ENCODE measurements around the gene FBXO41. TPM values are rescaled to one million over a fixed set of nuclear protein-coding genes. Genes with fewer than 3 reads are reported as not detected.
A peak's percentile ranks its signal among the peaks of the same experiment; 100 is the strongest.
"Not testable (repeated sequence)": the region's sequence is repeated elsewhere in the genome, so short reads cannot be mapped to it uniquely, and the experiment has no call there.

FBXO41 gene
- total RNA-seq, 1 experiment from 2014 or later: 3.6 TPM

DNA sequence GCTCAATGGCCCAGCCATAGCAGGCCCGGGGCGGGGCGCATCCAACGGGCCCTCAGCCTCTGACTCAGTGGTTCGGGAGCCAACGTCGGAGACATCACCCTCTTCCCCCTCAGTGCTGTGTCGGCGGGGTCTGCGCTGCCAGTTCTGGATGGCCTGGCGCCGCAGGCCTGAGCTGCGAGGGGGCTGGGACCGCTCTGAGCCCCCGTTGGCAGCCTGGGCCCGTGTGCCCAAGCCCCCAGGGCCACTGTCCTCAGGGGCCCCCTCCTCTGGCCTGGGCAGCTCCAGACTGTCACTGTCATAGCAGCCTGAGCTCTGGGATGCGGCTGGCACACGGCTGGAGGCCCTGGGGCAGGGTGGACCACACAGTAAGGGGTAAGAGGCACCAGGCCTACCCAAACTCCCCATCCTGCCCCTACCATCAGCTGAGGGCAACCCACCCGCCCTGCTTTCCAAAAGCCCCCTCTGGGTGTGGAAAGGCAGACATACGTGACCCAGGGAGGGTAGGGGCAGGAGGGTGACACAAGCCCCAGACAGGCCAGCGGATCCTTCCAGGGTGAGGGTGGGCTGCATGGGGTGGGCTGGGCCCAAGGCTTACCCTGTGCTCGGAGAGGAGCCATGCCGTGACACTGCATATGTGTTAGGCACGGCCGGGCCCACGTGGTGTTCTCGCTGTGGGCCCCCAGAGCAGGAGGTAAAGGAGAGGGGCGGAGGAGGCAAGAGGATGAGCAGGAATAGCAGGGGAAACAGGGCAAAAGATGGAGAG, 18.8 kb downstream of the FBXO41 start:
- no peak for DNase-seq (ENCODE audit: low spot score)
- in situ Hi-C loops (cut with HindIII; ENCODE audit: low sequenced_read_pairs): no loop called here

DNA sequence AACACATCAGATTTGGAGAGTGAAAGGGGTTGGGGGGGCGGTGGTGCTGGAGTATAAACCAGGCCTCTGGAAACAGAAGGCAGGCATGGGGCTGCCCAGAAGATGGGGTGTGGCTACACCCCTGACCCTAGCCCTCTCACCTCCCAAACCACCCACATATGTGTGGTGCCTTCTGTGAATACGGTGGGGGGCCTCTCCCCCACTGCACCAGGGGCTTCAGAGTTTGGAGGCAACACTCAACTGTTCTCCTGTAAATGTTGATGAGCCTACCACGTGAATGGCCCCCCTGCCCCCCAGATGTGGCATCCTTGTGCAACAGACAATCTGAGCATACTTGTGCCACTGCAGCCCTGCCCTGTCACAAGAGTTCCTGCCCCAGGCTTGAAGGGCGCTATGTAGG, 19.5 kb downstream of the FBXO41 start:
- no peak for DNase-seq (ENCODE audit: low spot score)
- in situ Hi-C loops (cut with HindIII; ENCODE audit: low sequenced_read_pairs): no loop called here

GRCh38 chr2:73264332-73264606, 20.0 kb downstream of the FBXO41 start:
- in situ Hi-C loops (cut with HindIII; ENCODE audit: low sequenced_read_pairs): no loop called here
- DNase-seq (ENCODE audit: low spot score): no peak

GRCh38 chr2:73263540-73264331, 20.5 kb downstream of the FBXO41 start:
- DNase-seq (ENCODE audit: low spot score): no peak
- in situ Hi-C loops (cut with HindIII; ENCODE audit: low sequenced_read_pairs): no loop called here

DNA sequence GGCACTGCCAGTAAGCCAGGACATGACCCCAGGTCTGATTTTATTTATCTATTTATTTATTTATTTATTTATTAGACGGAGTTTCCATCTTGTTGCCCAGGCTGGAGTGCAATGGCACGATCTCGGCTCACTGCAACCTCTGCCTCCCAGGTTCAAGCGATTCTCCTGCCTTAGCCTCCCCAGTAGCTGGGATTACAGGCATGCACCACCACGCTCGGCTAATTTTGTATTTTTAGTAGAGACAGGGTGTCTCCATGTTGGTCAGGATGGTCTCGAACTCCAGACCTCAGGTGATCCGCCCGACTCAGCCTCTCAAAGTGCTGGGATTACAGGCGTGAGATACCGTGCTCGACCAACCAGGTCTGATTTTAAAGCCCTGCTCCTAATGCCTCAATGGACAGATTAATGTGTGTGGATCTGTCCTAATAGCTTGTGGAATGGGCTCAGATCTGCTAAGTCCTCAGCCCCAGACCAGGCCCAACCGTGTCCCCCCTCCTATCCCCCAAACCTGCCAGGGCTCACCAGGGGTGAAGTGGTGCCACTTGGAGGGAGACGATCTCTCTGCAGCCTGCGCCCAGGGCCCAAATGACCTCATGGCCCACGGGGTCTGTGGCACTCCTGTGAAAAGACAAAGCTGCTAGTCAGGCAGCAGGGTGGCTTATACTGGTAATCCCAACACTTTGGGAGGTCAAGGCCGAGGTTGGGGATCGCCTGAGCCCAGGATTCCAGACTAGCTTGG, 21.4 kb downstream of the FBXO41 start:
- in situ Hi-C loops (cut with HindIII; ENCODE audit: low sequenced_read_pairs); DNase-seq (ENCODE audit: low spot score): not testable (repeated sequence)

DNA sequence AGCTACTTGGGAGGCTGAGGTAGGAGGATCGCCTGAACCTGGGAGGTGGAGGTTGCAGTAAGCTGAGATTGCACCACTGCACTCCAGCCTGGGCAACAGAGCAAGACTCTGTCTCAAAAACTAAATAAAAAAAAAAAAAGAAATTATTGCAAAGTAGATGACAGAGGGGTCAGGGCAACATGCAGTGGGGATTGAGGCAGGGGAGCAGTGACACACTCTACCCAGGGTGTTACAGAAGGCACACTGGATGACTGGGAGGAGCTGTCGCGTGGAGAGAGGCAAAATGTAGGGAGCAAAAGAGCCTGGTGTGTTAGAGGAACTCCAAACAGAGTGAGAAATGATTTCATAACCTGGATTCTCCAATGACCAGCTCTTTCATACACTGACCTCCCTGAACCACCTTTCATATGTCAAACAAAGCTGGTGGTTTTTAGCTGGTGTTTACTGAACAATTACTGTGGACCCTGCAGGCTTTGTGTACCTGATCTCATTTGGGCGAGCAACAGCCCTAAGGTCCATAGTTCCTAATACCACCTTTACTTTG, 22.1 kb downstream of the FBXO41 start:
- in situ Hi-C loops (cut with HindIII; ENCODE audit: low sequenced_read_pairs): no loop called here
- DNase-seq (ENCODE audit: low spot score): no peak

DNA sequence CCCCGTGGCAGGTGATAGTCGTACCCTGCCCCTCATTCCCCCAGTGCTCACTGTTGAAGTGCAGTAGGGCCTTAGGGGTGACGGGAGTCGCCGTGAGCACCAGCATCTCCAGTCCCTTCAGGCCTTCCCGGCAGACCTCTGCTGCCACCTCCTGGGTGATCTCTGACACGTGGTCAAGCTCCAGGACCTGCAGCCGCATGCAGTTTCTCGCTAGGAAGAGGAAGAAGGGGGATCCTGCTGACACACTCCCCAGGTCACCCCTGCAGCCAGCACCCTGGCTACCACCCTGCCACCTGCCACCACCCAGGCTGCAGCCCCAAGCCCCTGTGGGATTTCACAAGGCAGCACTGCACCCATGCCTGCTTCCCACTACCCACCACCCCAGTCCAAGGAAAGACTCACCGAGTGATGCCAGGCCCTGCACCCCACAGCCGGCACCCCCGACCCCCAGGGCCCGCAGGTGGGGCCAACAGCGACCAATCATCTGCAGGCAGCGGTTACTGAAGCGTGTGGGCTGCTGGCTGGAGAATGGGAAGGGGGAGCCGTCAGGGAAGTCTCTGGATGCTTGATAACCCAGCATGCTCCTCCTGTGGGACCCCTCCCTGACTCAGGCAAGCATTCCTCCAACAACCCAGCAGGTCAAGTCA, 23.8 kb downstream of the FBXO41 start:
- in situ Hi-C loops (cut with HindIII; ENCODE audit: low sequenced_read_pairs): no loop called here
- DNase-seq (ENCODE audit: low spot score): peak; percentile 81

DNA sequence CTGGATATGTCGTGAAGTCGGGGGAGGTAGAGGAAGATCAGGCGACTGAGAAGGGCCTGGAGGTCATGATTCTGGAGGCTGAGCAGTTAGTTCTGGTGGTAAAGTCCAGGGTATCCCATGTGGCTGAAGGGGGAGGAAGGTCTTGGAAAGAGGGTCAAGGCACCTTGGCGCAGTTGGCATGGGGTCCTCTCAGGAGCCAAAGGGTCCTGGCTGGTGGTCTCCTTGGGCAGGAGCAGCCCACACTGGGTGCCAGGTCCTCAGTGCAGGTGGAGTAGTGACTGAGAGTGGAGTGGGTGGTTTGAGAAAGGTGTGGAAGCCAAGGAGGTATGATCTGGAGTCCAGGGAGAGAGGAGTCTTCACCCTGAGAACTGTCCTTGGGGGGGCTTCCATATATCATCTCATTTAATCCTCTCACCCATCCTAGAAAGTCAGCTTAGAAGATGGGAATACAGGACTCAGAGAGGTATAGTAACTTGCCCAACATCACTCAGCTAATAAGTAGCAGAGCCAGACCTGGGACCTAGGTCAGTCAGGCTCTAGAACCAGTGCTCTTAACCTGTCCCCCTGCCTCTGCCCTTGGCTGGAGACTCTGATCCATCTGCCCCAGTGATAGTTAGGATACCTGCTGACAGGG, 24.5 kb downstream of the FBXO41 start:
- in situ Hi-C loops (cut with HindIII; ENCODE audit: low sequenced_read_pairs): no loop called here
- no peak for DNase-seq (ENCODE audit: low spot score)

DNA sequence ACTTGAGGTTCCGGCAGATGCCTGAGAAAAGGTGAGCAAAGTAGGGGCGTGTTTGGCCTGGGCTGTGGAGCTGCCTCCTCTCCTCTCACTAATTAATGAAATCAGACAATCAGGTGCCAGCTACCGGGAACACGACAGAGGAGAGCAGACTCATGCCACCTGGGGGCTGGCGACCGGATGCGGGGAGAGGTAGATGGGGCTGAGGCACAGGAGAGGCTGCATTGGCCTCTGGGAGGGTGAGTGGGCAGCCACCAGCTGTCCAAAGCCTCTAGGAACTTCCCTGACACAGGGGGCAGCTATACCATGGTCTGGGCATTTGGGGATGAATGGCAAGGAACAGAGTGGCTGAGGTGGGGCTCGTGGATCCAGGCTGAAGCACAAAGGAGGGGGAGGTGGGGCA, 25.0 kb downstream of the FBXO41 start:
- DNase-seq (ENCODE audit: low spot score): no peak
- in situ Hi-C loops (cut with HindIII; ENCODE audit: low sequenced_read_pairs): no loop called here

GRCh38 chr2:73258913-73259215, 25.4 kb downstream of the FBXO41 start:
- DNase-seq (ENCODE audit: low spot score): no peak
- in situ Hi-C loops (cut with HindIII; ENCODE audit: low sequenced_read_pairs): no loop called here

- in situ Hi-C loops (cut with HindIII; ENCODE audit: low sequenced_read_pairs): no loop called here
- DNase-seq (ENCODE audit: low spot score): no peak
Measured at GRCh38 chr2:73258186-73258912, 25.9 kb downstream of the FBXO41 start.

GRCh38 chr2:73257425-73258125, 26.7 kb downstream of the FBXO41 start:
- in situ Hi-C loops (cut with HindIII; ENCODE audit: low sequenced_read_pairs): no loop called here
- no peak for DNase-seq (ENCODE audit: low spot score)

- no peak for DNase-seq (ENCODE audit: low spot score)
- in situ Hi-C loops (cut with HindIII; ENCODE audit: low sequenced_read_pairs): no loop called here
Measured at GRCh38 chr2:73257021-73257420, 27.3 kb downstream of the FBXO41 start.

GRCh38 chr2:73256618-73256922, 27.7 kb downstream of the FBXO41 start:
- DNase-seq (ENCODE audit: low spot score): no peak
- in situ Hi-C loops (cut with HindIII; ENCODE audit: low sequenced_read_pairs): no loop called here

- no peak for DNase-seq (ENCODE audit: low spot score)
- in situ Hi-C loops (cut with HindIII; ENCODE audit: low sequenced_read_pairs): no loop called here
Measured at GRCh38 chr2:73255907-73256617, 28.2 kb downstream of the FBXO41 start.

DNA sequence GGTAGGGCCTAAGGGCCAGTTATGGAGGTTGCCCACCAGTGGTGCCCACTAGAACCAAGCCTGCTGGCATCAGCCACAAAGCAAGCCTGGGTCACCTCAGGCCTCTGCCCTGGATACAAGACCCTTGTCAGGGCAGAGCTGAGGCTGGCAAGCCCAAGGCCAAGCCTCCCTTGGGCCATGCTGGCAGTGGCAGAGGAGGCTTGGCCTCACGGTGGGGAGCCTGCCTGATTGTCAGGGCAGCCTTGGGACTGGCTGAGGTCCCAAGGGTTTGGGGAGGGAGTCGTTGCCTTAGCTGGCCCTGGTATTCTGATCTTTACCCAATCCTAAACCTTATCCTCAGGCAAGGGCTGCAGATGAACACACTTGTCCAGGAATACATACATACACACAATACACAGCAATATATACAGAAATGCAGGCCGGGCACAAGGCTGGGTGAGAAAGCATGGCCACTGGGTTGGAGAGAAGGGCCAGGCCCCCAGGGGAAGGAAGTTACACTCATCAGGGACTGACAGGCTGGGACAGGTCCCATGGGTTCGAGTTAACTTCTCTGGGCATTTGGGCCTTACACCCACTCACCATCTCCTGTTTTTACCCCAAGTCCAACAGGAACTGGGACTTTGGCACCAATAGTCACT, 29.2 kb downstream of the FBXO41 start:
- no peak for DNase-seq (ENCODE audit: low spot score)
- in situ Hi-C loops (cut with HindIII; ENCODE audit: low sequenced_read_pairs): no loop called here

- in situ Hi-C loops (cut with HindIII; ENCODE audit: low sequenced_read_pairs): no loop called here
Measured at GRCh38 chr2:73254343-73255006, 29.8 kb downstream of the FBXO41 start.

More at GRCh38 chr2:73254343-73255006, 29.8 kb downstream of the FBXO41 start:
- no peak for DNase-seq (ENCODE audit: low spot score)
